GM23338 (cell line): ENCODE measurements around the gene FKBP2. TPM values are rescaled to one million over a fixed set of nuclear protein-coding genes. Genes with fewer than 3 reads are reported as not detected.

Source experiments
- ATAC-seq: fragments of 200-7000 bp; cut with Tn5 transposase; 3 replicates; pipeline ENCODE4 v1.9.1; 2020
- DNase-seq: peaks from one replicate; pipeline ENCODE4 v3.0.0-alpha.2; 2015; ENCODE audit warnings: low spot score
- H2AFZ ChIP-seq: fragments of 200-600 bp; sonication (generic); 2 replicates; pipeline ENCODE4 v1.8.0; 2016; ENCODE audit warnings: antibody characterized with exemption, mild to moderate bottlenecking, moderate library complexity
- H3F3A ChIP-seq: fragments of 200-600 bp; sonication (generic); replicated peaks from 2 replicates; pipeline ENCODE4 v1.8.0; 2017; ENCODE audit warnings: antibody characterized with exemption, mixed run types, low read depth
- H3K27ac ChIP-seq: fragments of 200-600 bp; sonication (generic); 2 replicates; pipeline ENCODE4 v1.6.1; 2016; ENCODE audit warnings: low read depth
- H3K27me3 ChIP-seq: fragments of 200-600 bp; sonication (generic); 2 replicates; pipeline ENCODE4 v1.8.0; 2016; ENCODE audit warnings: mild to moderate bottlenecking, mixed run types, moderate library complexity; ENCODE audit not compliant: insufficient read depth
- H3K36me3 ChIP-seq: fragments of 200-600 bp; sonication (generic); 2 replicates; pipeline ENCODE4 v1.8.0; 2016; ENCODE audit warnings: mild to moderate bottlenecking; ENCODE audit not compliant: insufficient read depth
- H3K4me1 ChIP-seq: fragments of 200-600 bp; sonication (generic); 2 replicates; pipeline ENCODE4 v1.8.0; 2016; ENCODE audit warnings: mild to moderate bottlenecking, moderate library complexity; ENCODE audit not compliant: insufficient read depth
- H3K4me2 ChIP-seq: fragments of 200-600 bp; sonication (generic); 2 replicates; pipeline ENCODE4 v1.7.1; 2017; ENCODE audit warnings: mixed run types
- H3K4me3 ChIP-seq: fragments of 200-600 bp; sonication (generic); 2 replicates; pipeline ENCODE4 v1.6.1; 2016; ENCODE audit warnings: mixed run types
- H3K79me2 ChIP-seq: fragments of 200-600 bp; sonication (generic); replicated peaks from 2 replicates; pipeline ENCODE4 v1.8.0; 2017; ENCODE audit warnings: mild to moderate bottlenecking; ENCODE audit not compliant: insufficient read depth
- H3K9me2 ChIP-seq: fragments of 200-600 bp; sonication (generic); 2 replicates; pipeline ENCODE4 v1.8.0; 2017; ENCODE audit not compliant: insufficient read depth
- H4K20me1 ChIP-seq: fragments of 200-600 bp; sonication (generic); replicated peaks from 2 replicates; pipeline ENCODE4 v1.8.0; 2017; ENCODE audit warnings: mild to moderate bottlenecking; ENCODE audit not compliant: insufficient read depth
- H3K27ac Mint-ChIP-seq: 2 replicates; pipeline ENCODE4 v1.8.0; 2020; ENCODE audit warnings: inconsistent platforms, mild to moderate bottlenecking, moderate library complexity, mixed read lengths
- H3K27me3 Mint-ChIP-seq: 3 replicates; pipeline ENCODE4 v1.8.0; 2022; ENCODE audit warnings: low read depth, mild to moderate bottlenecking, moderate library complexity, mixed read lengths, inconsistent platforms; ENCODE audit not compliant: insufficient read depth, poor library complexity
- H3K36me3 Mint-ChIP-seq: 3 replicates; pipeline ENCODE4 v1.8.0; 2021; ENCODE audit warnings: low read depth, mild to moderate bottlenecking, inconsistent platforms, moderate library complexity, mixed read lengths
- H3K4me1 Mint-ChIP-seq: 3 replicates; pipeline ENCODE4 v1.8.0; 2020; ENCODE audit warnings: mild to moderate bottlenecking, inconsistent platforms, mixed read lengths
- H3K4me3 Mint-ChIP-seq: 3 replicates; pipeline ENCODE4 v1.8.0; 2021; ENCODE audit warnings: moderate library complexity, mild to moderate bottlenecking, inconsistent platforms, mixed read lengths
- H3K9me3 Mint-ChIP-seq: 3 replicates; pipeline ENCODE4 v1.8.0; 2020; ENCODE audit warnings: moderate library complexity, mild to moderate bottlenecking, inconsistent platforms, mixed read lengths
- EZH2phosphoT487 ChIP-seq: fragments of 200-600 bp; sonication (generic); IDR thresholded peaks from one replicate; pipeline ENCODE4 v1.8.1; 2018; ENCODE audit warnings: antibody characterized with exemption; ENCODE audit not compliant: unreplicated experiment
- NANOG ChIP-seq: IDR thresholded peaks from 2 replicates; pipeline ENCODE4 v1.6.1; 2016; ENCODE audit warnings: antibody characterized with exemption, borderline replicate concordance
- POLR2AphosphoS5 ChIP-seq: IDR thresholded peaks from 2 replicates; pipeline ENCODE4 v1.6.1; 2016; ENCODE audit warnings: antibody characterized with exemption, low read depth
- STAT1 ChIP-seq: IDR thresholded peaks from one replicate; pipeline ENCODE4 v1.6.1; 2016; ENCODE audit warnings: antibody characterized with exemption; ENCODE audit not compliant: unreplicated experiment
- ZNF114 ChIP-seq: fragments of 250-450 bp; sonication (Bioruptor Pico); IDR thresholded peaks from 2 replicates; pipeline ENCODE4 v1.5.0; 2020; ENCODE audit warnings: mild to moderate bottlenecking, moderate library complexity
- ZNF331 ChIP-seq: fragments of 250-450 bp; sonication (Bioruptor Pico); IDR thresholded peaks from 2 replicates; pipeline ENCODE4 v1.5.0; 2020; ENCODE audit warnings: low read depth, mild to moderate bottlenecking, moderate library complexity
- polyA plus RNA-seq: library from polyadenylated mRNA; unstranded; fragments of >200 nt; fragmentation: Nextera tagmentation; extraction: Ambion mirVana; gene quantifications from 2 replicates; pipeline ENCODE4 v1.2.1, GENCODE V29; 2016
- total RNA-seq: library from RNA; depleted of rRNA; stranded (reverse); fragments of >200 nt; shearing (Covaris generic); gene quantifications from 2 replicates; pipeline ENCODE4 v1.2.3, GENCODE V29; 2014
- TF ChIP-seq, protein P1 (sequence below): fragments of 250-450 bp; sonication (Bioruptor Pico); IDR thresholded peaks from 2 replicates; pipeline ENCODE4 v1.5.0; 2020; ENCODE audit warnings: mild to moderate bottlenecking, moderate library complexity

The FKBP2 gene
- total and polyA plus RNA-seq, 2 experiments from 2014 or later: 31.4 to 201 TPM

DNA sequence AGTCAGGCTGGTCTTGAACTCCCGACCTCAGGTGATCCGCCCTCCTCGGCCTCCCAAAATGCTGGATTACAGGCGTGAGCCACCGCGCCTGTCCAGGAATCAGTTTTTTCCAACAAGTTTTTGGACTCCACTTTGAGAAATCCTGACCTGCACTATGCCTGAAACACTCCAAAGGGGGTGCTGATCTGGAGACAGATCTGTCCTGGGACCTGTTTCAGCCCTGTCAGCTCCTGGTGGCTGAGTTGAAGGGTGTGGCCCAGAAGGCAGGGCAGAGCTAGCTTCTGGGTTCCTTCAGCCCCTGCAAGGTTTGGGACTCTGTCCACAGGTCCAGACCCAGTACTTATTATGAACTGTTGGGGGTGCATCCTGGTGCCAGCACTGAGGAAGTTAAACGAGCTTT, 9.3 kb upstream of the FKBP2 start (continued):
- TF ChIP-seq, protein P1, sequence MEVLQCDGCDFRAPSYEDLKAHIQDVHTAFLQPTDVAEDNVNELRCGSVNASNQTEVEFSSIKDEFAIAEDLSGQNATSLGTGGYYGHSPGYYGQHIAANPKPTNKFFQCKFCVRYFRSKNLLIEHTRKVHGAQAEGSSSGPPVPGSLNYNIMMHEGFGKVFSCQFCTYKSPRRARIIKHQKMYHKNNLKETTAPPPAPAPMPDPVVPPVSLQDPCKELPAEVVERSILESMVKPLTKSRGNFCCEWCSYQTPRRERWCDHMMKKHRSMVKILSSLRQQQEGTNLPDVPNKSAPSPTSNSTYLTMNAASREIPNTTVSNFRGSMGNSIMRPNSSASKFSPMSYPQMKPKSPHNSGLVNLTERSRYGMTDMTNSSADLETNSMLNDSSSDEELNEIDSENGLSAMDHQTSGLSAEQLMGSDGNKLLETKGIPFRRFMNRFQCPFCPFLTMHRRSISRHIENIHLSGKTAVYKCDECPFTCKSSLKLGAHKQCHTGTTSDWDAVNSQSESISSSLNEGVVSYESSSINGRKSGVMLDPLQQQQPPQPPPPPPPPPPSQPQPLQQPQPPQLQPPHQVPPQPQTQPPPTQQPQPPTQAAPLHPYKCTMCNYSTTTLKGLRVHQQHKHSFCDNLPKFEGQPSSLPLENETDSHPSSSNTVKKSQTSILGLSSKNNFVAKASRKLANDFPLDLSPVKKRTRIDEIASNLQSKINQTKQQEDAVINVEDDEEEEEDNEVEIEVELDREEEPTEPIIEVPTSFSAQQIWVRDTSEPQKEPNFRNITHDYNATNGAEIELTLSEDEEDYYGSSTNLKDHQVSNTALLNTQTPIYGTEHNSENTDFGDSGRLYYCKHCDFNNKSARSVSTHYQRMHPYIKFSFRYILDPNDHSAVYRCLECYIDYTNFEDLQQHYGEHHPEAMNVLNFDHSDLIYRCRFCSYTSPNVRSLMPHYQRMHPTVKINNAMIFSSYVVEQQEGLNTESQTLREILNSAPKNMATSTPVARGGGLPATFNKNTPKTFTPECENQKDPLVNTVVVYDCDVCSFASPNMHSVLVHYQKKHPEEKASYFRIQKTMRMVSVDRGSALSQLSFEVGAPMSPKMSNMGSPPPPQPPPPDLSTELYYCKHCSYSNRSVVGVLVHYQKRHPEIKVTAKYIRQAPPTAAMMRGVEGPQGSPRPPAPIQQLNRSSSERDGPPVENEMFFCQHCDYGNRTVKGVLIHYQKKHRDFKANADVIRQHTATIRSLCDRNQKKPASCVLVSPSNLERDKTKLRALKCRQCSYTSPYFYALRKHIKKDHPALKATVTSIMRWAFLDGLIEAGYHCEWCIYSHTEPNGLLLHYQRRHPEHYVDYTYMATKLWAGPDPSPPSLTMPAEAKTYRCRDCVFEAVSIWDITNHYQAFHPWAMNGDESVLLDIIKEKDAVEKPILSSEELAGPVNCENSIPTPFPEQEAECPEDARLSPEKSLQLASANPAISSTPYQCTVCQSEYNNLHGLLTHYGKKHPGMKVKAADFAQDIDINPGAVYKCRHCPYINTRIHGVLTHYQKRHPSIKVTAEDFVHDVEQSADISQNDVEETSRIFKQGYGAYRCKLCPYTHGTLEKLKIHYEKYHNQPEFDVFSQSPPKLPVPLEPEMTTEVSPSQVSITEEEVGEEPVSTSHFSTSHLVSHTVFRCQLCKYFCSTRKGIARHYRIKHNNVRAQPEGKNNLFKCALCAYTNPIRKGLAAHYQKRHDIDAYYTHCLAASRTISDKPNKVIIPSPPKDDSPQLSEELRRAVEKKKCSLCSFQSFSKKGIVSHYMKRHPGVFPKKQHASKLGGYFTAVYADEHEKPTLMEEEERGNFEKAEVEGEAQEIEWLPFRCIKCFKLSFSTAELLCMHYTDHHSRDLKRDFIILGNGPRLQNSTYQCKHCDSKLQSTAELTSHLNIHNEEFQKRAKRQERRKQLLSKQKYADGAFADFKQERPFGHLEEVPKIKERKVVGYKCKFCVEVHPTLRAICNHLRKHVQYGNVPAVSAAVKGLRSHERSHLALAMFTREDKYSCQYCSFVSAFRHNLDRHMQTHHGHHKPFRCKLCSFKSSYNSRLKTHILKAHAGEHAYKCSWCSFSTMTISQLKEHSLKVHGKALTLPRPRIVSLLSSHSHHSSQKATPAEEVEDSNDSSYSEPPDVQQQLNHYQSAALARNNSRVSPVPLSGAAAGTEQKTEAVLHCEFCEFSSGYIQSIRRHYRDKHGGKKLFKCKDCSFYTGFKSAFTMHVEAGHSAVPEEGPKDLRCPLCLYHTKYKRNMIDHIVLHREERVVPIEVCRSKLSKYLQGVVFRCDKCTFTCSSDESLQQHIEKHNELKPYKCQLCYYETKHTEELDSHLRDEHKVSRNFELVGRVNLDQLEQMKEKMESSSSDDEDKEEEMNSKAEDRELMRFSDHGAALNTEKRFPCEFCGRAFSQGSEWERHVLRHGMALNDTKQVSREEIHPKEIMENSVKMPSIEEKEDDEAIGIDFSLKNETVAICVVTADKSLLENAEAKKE: no peak
- no peak for TF ChIP-seq EZH2phosphoT487
- no peak for TF ChIP-seq ZNF114 (CRISPR knock-in tag)
- no peak for TF ChIP-seq NANOG

DNA sequence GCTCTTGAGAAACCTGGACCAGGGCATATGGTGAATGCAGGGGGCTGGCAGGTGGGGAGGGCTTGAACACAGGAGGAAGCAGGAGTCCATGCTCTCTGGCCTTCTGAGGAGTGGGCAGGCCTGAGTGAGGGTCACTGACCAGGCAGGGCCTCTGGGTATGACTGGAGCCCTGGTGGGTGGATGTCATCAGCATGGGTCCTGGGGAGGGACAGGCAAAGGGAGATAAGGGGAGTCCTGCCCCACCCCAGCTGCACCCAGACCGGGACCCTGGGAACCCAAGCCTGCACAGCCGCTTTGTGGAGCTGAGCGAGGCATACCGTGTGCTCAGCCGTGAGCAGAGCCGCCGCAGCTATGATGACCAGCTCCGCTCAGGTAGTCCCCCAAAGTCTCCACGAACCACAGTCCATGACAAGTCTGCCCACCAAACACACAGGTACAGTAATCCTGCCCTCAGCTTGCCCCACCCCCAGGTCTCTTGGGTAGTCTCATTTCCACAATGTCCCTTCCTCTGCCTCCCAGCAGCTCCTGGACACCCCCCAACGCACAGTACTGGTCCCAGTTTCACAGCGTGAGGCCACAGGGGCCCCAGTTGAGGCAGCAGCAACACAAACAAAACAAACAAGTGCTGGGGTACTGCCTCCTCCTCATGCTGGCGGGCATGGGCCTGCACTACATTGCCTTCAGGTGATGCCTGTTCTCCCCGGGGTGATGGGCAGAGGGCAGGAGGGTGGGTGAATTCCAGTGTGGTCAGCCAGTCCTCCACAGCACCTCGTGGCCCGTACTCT, 8.5 kb upstream of the FKBP2 start:
- no peak for ATAC-seq
- no peaks in the 10 kb centered on the region for H3K9me3 Mint-ChIP-seq
- H3K27ac Mint-ChIP-seq: no peak overlapping the region
- TF ChIP-seq ZNF331 (CRISPR knock-in tag): no peak
- TF ChIP-seq ZNF114 (CRISPR knock-in tag): no peak
- no peak for TF ChIP-seq EZH2phosphoT487
- TF ChIP-seq STAT1: no peak
- TF ChIP-seq POLR2AphosphoS5: no peak
- TF ChIP-seq, protein P1: no peak

More for the DNA sequence above, 8.5 kb upstream of the FKBP2 start:
- no peak overlapping the region for H2AFZ ChIP-seq
- H3K36me3 Mint-ChIP-seq: peaks cover 3% of the 10 kb centered on the region; the same call in 2 of the 3 replicates
- peaks cover 23% of the 10 kb centered on the region; the same call in 1 of the 2 replicates for H3K27me3 ChIP-seq
- H3K4me3 Mint-ChIP-seq: peak overlapping the region; percentile 83; the same call in 2 of the 3 replicates
- no peaks in the 10 kb centered on the region for H3K9me2 ChIP-seq
- no peak overlapping the region for H3K4me2 ChIP-seq
- H3K4me1 ChIP-seq: peaks cover 17% of the 10 kb centered on the region; the same call in 1 of the 2 replicates
- H3K4me1 Mint-ChIP-seq: peaks cover 20% of the 10 kb centered on the region
- peaks cover 22% of the 10 kb centered on the region for H3F3A ChIP-seq
- DNase-seq: no peak
- H4K20me1 ChIP-seq: no peaks in the 10 kb centered on the region
- H3K36me3 ChIP-seq: no peaks in the 10 kb centered on the region
- H3K79me2 ChIP-seq: peaks cover 4% of the 10 kb centered on the region; the same call in 1 of the 2 replicates
- H3K27me3 Mint-ChIP-seq: peaks cover 27% of the 10 kb centered on the region
- H3K4me3 ChIP-seq: no peak overlapping the region
- H3K27ac ChIP-seq: no peak overlapping the region
